SK-N-SH treated with all-trans-retinoic acid at 6 μM for 48 hours (cell line): ENCODE results near the gene ETFRF1.

ENCODE experiments used
- ATAC-seq: fragments of 200-7000 bp; cut with Tn5 transposase; 3 replicates; pipeline ENCODE4 v1.9.1; 2020; ENCODE audit warnings: mild to moderate bottlenecking, moderate library complexity
- ARNTL ChIP-seq: fragments of 450-650 bp; formaldehyde crosslinking; IDR thresholded peaks from 2 replicates; pipeline ENCODE4 v1.5.0; 2020; ENCODE audit warnings: low read depth, mild to moderate bottlenecking, moderate library complexity, borderline replicate concordance
- BACH2 ChIP-seq: fragments of 250-450 bp; sonication (Bioruptor Pico); IDR thresholded peaks from 2 replicates; pipeline ENCODE4 v1.9.0; 2021; ENCODE audit warnings: mild to moderate bottlenecking, borderline replicate concordance
- CREB5 ChIP-seq: fragments of 250-450 bp; sonication (Bioruptor Pico); IDR thresholded peaks from 2 replicates; pipeline ENCODE4 v1.5.1; 2020; ENCODE audit warnings: low read depth, mild to moderate bottlenecking, moderate library complexity
- CSRNP3 ChIP-seq: fragments of 250-450 bp; sonication (Bioruptor Pico); IDR thresholded peaks from 2 replicates; pipeline ENCODE4 v1.5.1; 2021; ENCODE audit warnings: mild to moderate bottlenecking, moderate library complexity
- ESRRG ChIP-seq: fragments of 250-450 bp; sonication (Bioruptor Pico); IDR thresholded peaks from 2 replicates; pipeline ENCODE4 v1.6.1; 2021; ENCODE audit warnings: mild to moderate bottlenecking
- GLIS3 ChIP-seq: fragments of 250-450 bp; sonication (Bioruptor Pico); IDR thresholded peaks from 2 replicates; pipeline ENCODE4 v1.5.0; 2020; ENCODE audit warnings: mild to moderate bottlenecking, moderate library complexity
- ISL1 ChIP-seq: fragments of 250-450 bp; sonication (Bioruptor Pico); IDR thresholded peaks from 2 replicates; pipeline ENCODE4 v2.1.2; 2022; ENCODE audit warnings: mild to moderate bottlenecking, moderate library complexity
- OSR1 ChIP-seq: fragments of 250-450 bp; sonication (Bioruptor Pico); IDR thresholded peaks from 2 replicates; pipeline ENCODE4 v1.8.0; 2022; ENCODE audit warnings: moderate library complexity, mild to moderate bottlenecking, inconsistent platforms
- PATZ1 ChIP-seq: fragments of 250-450 bp; sonication (Bioruptor Pico); IDR thresholded peaks from 2 replicates; pipeline ENCODE4 v1.8.0; 2020; ENCODE audit warnings: mild to moderate bottlenecking, moderate library complexity, borderline replicate concordance
- POU6F1 ChIP-seq: fragments of 250-450 bp; sonication (Bioruptor Pico); IDR thresholded peaks from 2 replicates; pipeline ENCODE4 v1.8.0; 2021; ENCODE audit warnings: low read depth, mild to moderate bottlenecking, moderate library complexity, borderline replicate concordance
- PPARA ChIP-seq: fragments of 250-450 bp; sonication (Bioruptor Pico); IDR thresholded peaks from 2 replicates; pipeline ENCODE4 v1.5.0; 2020; ENCODE audit warnings: mild to moderate bottlenecking, borderline replicate concordance
- RARB ChIP-seq: fragments of 250-450 bp; sonication (Bioruptor Pico); IDR thresholded peaks from 2 replicates; pipeline ENCODE4 v1.8.0; 2021; ENCODE audit warnings: mild to moderate bottlenecking, moderate library complexity
- SNAI2 ChIP-seq: fragments of 250-450 bp; sonication (Bioruptor Pico); IDR thresholded peaks from 2 replicates; pipeline ENCODE4 v1.5.0; 2020; ENCODE audit warnings: mild to moderate bottlenecking, moderate library complexity
- TCF4 ChIP-seq: fragments of 250-450 bp; sonication (Bioruptor Pico); IDR thresholded peaks from 2 replicates; pipeline ENCODE4 v1.8.0; 2021; ENCODE audit warnings: mild to moderate bottlenecking, moderate library complexity, borderline replicate concordance
- TOX ChIP-seq: fragments of 250-450 bp; sonication (Bioruptor Pico); IDR thresholded peaks from 2 replicates; pipeline ENCODE4 v1.8.0; 2021; ENCODE audit warnings: mild to moderate bottlenecking, moderate library complexity, borderline replicate concordance
- TSHZ2 ChIP-seq: fragments of 250-450 bp; sonication (Bioruptor Pico); IDR thresholded peaks from 2 replicates; pipeline ENCODE4 v1.5.0; 2020; ENCODE audit warnings: mild to moderate bottlenecking, moderate library complexity
- ZFP3 ChIP-seq: fragments of 250-450 bp; sonication (Bioruptor Pico); IDR thresholded peaks from 2 replicates; pipeline ENCODE4 v1.5.0; 2020; ENCODE audit warnings: mild to moderate bottlenecking, moderate library complexity
- ZFP30 ChIP-seq: fragments of 450-650 bp; formaldehyde crosslinking; IDR thresholded peaks from 2 replicates; pipeline ENCODE4 v1.5.0; 2022; ENCODE audit warnings: mild to moderate bottlenecking, moderate library complexity
- ZNF565 ChIP-seq: fragments of 450-650 bp; formaldehyde crosslinking; conservative IDR thresholded peaks from 2 replicates; pipeline ENCODE4 v1.5.0; 2020; ENCODE audit warnings: low read depth, mild to moderate bottlenecking, moderate library complexity
- ZNF70 ChIP-seq: fragments of 450-650 bp; formaldehyde crosslinking; IDR thresholded peaks from 2 replicates; pipeline ENCODE4 v1.5.0; 2020; ENCODE audit warnings: mild to moderate bottlenecking, moderate library complexity
- ZNF8 ChIP-seq: fragments of 450-650 bp; formaldehyde crosslinking; IDR thresholded peaks from 2 replicates; pipeline ENCODE4 v1.5.0; 2020; ENCODE audit warnings: mild to moderate bottlenecking, moderate library complexity

Gene ETFRF1

GRCh38 chr12:25207846-25208245, 12.8 kb downstream of the ETFRF1 start:
- no peak for ATAC-seq
- TF ChIP-seq ESRRG: no peak
- no peak for TF ChIP-seq TSHZ2 (CRISPR knock-in tag)
- no peak for TF ChIP-seq ZNF565 (CRISPR knock-in tag)
- TF ChIP-seq TOX (CRISPR knock-in tag): no peak
- TF ChIP-seq POU6F1 (CRISPR knock-in tag): no peak
- no peak for TF ChIP-seq ISL1
- no peak for TF ChIP-seq PATZ1 (CRISPR knock-in tag)
- TF ChIP-seq ZFP3 (CRISPR knock-in tag): no peak
- no peak for TF ChIP-seq ZFP30 (CRISPR knock-in tag)
- TF ChIP-seq RARB (CRISPR knock-in tag): no peak

GRCh38 chr12:25208554-25208953, 13.5 kb downstream of the ETFRF1 start:
- ATAC-seq: no peak
- TF ChIP-seq POU6F1 (CRISPR knock-in tag): no peak
- TF ChIP-seq ISL1: no peak
- TF ChIP-seq PPARA (CRISPR knock-in tag): no peak
- TF ChIP-seq ZNF70: no peak
- no peak for TF ChIP-seq TCF4 (CRISPR knock-in tag)
- no peak for TF ChIP-seq CSRNP3 (CRISPR knock-in tag)
- no peak for TF ChIP-seq GLIS3 (CRISPR knock-in tag)
- no peak for TF ChIP-seq TOX (CRISPR knock-in tag)
- TF ChIP-seq ESRRG: no peak
- TF ChIP-seq BACH2 (CRISPR knock-in tag): no peak
- no peak for TF ChIP-seq CREB5 (CRISPR knock-in tag)
- TF ChIP-seq ARNTL: no peak
- no peak for TF ChIP-seq SNAI2 (CRISPR knock-in tag)
- no peak for TF ChIP-seq OSR1 (CRISPR knock-in tag)
- TF ChIP-seq TSHZ2 (CRISPR knock-in tag): no peak
- no peak for TF ChIP-seq RARB (CRISPR knock-in tag)
- TF ChIP-seq ZFP3 (CRISPR knock-in tag): no peak
- TF ChIP-seq ZNF565 (CRISPR knock-in tag): no peak
- no peak for TF ChIP-seq ZNF8 (CRISPR knock-in tag)
